GM19395 (cell line): ENCODE measurements around the gene TMEM179B.
"Not testable (repeated sequence)": the region's sequence is repeated elsewhere in the genome, so short reads cannot be mapped to it uniquely, and the experiment has no call there.

Experiments used
- ATAC-seq: cut with Tn5 transposase; IDR thresholded peaks from one replicate; pipeline ENCODE4 v1.9.1; 2021; ENCODE audit warnings: mild to moderate bottlenecking, moderate library complexity; ENCODE audit not compliant: unreplicated experiment

TMEM179B gene

DNA sequence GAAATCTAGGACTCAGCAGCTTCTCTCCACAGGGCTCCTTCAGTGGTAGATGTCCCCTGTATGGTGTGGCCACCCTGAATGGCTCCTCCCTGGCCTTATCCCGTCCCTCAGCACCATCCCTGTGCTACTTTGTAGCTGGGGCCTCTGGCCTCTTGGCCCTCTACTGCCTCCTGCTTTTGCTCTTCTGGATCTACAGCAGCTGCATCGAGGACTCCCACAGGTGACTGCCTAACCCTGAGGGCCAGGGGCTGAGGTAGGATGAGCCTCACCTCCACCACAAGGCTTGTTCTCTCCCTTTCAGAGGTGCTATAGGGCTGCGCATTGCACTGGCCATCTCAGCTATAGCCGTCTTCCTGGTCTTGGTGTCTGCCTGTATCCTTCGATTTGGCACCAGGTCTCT, 1.8 kb downstream of the TMEM179B start:
- no peak for ATAC-seq

DNA sequence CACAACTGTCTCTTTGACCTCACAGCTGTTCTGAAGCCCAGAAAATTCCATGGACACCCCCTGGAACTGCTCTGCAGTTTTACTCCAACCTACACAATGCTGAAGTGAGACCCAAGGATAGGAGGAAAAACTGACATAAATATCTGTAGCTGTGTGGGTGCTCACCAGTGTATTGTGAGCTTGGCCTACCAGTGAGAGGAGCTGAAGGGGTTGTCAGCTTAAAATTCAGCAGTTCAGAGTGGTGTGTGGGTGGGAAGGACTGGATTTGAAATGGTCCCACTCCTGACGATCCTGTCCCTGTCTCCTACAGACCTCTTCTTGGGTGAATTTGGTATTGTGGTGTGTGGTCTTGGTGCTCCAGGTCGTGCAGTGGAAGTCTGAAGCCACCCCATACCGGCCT, 2.4 kb downstream of the TMEM179B start:
- ATAC-seq: no peak

DNA sequence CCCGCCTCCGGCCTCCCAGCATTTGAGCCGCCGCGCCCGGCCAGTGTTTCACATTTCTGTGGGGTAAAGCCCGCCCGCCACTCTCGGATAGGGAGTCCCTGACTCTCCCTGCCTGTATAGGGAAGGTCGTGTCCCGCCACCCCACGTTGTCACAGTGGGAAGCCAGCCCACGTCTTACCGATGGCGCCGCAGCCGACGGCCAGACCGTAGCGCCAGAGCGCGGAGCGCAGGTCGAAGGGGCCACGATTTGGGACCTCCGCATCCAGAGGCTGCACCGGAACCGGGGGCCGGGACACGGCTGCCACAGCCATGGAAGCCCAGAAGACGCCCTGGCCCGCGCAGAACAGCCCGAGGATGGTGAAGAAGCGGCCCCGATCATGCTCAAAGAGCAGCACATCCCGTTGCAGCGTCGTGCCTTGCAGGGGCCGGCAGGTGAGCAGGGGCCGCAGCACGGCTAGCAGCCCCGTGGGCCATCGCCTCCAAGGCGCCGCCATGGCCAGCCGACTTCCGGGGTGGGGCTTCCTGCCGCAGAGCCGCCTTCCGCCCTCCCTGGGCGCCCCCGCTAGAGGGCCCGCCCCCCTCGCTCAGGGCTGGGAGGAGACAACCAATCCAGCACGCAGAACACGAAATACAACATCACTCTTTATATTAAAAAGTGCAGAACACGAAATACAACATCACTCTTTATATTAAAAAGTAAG, 4.4 kb downstream of the TMEM179B start, which contains the start of gene TMEM223:
Gene TMEM223, minus strand, starts transcription at position 506 of the 701 bp plus-strand sequence. Its CDS starts 12 bp downstream, at position 494.
- peak; percentile 61 for ATAC-seq

DNA sequence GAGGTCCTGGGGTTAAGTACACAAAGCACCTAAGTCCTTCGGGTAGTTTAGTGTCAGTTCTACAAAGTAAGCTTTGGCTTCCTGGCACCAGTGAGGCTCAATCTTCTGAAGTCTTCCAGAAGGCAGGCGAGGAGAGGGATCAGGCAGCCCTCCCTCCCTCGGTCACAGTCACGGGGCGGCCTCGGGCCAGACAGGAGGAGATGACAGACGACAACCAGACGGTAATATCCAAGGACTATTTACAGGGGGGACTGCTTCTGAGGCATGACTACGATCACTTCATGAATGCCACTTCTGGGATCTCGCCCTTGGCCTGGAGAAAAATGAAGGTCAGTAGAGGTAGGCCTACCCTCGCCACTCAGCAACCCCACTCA, 5.0 kb downstream of the TMEM179B start:
- ATAC-seq: peak; percentile 14

DNA sequence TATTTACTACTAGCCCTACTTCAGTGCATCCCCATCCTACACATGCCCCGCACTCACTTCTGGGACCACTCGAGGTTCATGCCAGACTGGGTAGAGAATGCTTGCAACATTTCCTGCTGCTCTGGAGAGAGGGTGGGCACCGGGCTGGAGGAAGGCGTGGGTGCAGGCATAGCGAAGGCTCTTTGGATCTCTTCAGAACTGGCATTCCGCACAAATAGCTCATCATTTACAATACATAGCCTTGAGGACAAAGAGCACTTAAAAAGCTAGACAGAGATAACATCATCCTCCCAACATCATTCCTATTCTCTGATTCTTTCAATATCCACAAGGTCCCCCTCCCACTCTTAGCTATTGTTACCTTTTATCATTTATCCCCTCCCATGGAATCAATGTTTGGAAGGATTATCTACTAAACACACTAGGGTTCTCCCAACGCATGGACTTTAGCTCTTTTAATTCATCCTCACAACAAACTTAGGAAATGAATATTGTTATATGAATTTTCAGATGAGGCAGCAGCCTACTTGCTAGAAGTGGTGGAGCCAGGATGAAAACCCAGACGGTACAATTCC, 7.1 kb downstream of the TMEM179B start:
- no peak for ATAC-seq

DNA sequence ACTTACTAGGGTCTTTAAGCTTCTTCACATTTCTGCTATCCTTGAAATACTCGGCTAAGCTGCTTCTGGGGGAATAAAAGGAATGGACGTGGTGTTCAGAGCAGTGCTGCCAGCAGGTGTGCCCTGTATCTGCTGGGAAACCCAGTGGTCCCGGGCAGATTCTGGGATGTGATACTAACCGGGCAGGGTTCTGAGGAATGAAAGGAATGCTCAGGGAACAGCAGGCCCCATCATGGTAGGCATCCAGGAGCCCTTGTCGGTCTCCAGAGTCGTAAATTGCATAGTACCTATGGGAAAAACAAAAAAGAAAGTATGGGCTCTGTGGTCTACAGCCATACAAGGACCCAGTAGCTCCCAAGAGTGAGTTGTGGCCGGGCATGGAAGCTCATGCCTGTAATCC, 9.1 kb downstream of the TMEM179B start:
- ATAC-seq: no peak

DNA sequence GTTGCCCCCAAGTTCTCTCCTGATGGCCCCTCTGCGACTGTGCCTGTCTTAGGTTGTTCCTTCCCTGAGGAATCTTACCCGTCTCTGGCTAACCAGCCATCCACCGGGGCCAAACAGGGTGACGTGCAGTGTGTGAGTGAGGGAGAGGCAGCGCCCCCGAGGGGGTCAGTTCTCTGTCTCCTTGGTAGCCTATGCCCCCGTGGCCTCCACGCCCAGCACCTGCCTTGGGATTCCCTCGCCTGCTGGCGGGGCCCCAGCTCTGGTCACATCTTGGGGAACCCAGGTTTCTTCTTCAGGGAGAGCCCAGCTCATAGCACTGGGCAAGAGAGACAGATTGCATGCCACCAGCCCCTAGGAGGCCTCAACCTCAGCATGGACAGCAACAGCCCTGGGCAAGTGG, 12.3 kb downstream of the TMEM179B start:
- ATAC-seq: no peak

DNA sequence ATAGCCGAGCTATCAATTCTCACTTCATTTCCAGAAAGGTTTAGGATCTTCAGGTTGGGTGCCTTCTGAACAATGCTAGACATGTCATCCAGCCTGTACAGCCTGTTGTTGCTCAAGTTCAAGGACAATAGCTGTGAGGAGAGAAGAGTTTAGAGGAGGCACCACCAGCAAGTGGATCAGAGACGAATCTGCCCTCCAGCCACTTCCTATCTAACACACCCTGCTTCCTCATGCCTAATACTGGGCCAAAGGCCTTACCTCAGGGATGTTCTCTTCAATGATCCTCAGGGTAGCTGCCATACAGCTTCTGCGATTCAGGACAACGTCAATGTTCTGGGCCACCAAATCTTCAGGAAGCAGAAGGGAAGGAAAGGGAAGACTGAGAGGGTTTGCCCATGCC, 13.9 kb downstream of the TMEM179B start:
- ATAC-seq: no peak

DNA sequence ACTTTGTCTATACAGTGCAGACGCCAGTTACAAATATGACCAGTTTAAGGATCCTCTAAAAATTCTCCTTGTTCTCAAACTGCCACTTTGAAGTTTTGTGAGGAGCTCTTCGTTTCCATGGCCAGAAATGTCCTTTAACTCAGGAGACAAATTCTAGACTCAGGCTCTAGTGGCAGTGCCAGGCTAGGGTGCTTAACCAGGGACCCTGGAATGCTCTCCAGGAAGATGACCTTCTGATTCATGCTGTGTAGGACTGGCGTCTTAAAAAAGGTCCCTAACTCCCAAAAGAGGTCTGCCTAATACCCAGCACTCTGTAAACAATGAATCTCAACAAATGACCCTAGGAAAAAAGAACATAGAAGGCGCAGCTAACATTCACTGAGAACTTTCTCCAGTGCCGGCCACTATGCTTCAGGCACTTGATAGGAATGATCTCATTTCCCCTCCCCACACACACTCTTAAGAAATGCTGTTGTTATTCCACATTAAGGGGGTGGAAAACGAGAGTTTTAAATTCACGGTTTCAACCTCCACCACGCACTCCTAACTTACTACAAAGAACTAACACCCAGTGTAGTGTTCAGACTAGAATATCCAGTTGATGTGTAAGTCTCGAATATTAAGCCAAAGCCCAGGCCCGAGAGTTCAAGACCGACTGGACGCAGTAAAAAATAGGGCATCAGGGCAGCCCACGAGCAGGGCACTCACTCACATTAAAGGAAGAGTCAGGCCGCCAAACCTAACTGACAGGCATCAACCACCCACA, 17.3 kb downstream of the TMEM179B start:
- ATAC-seq: peak; percentile 11

DNA sequence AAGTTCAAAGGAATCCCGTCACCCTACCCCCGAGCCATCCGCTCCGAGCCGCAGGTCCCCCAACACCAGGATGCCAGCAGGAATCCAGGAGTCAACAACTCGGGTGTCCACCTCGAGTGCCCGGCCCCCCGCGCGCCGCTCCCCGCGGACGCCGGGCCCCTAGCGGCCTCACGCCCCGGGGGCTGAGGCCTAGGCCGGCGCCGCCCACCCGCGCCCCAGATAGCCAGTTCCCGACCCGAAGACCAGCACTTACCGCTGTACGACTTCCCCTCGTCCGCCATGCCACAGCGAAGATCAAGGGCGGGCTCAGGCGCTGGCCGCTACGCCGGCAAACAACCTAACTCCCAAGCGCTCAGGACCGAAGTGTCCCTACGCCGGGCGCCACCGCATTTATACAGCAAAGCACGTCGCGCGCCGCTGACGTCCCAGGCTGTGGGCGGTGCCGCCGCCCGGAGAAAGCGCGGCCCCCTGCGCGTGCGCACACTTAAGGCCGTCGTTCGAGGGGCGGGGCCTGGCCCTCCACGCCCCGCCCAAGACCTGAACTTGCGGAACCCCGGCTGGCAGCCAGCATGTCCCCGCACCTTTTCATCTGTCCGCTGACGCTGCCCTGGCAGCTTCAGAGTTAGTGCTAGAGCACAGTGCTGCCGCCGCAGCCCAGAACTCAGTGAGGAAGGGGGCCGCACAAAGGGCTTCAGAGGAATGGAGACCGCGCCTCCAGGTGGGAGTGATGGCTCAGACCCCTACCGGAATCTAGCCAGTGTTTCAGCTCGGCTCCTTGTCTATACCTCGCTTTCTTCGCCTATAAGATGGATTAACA, 18.1 kb downstream of the TMEM179B start, which contains the start of gene NXF1:
Gene NXF1, minus strand, starts transcription at position 365 of the 817 bp plus-strand sequence. Its CDS starts 84 bp downstream, at position 281.
- peak; percentile 81 for ATAC-seq

DNA sequence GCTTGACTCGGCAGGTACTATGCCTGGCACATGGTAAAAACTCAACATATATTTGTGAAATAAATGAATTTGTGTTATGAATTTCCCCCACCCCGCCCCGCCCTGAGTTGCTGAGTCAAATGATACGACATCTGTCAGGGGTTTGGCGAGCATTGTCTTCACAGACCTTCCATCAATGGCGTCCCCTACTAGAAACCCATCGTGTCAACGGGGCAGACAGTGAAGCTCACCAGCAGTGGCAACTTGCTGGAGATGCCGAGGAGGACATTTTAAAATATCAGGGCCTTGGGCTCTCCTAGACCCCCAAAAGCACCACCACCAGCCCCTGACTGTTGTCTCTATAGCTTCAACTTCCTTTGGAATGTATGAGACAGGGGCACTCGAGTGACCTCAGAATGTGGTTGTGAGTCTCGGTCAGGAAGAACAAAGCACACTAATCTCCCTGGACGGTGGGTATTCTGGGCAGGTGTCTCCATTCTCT, 18.8 kb downstream of the TMEM179B start:
- ATAC-seq: no peak

DNA sequence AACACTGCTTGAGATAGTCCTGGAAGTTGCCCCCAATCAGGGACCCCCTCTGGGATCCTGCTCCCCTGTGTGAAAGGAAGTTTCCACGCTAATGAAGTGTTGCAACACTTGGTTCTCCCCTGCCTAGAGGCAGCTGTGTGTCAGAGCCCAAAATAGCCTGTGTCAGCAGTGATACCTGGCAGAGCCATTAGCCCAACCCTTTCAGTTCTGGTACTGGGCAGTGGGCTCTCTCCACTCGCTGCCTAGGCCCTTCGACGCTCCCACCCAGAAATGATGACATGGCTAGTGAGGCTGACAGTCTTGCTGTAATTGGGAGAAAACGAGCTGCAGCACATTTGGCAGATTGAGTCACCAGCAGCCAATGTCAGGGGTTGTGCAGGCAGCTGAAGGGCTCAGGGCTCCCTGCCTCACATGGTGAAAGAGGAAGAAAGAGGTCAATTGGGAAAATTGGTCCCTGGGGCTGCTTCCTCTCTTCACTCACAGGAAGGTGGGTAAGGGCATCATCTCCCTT, 19.5 kb downstream of the TMEM179B start:
- ATAC-seq: no peak

DNA sequence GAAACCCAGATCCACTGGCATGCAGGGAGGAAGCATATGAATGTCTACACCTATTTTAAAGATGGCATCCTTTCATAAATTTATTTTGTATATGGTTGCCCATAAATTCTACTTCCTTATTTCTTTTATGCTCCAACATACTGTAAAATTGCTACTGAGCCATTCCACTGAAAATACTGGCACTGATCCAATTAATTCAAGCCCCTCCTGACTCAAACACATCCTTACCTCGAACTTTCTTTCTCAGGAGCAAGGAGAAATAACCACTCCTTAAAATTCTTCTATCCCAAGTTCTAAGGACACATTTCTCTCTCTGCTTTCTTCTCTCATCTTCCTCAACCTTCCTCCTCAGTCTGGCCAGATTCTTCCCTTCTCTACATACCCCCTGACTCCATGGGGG, 23.5 kb downstream of the TMEM179B start:
- no peak for ATAC-seq

DNA sequence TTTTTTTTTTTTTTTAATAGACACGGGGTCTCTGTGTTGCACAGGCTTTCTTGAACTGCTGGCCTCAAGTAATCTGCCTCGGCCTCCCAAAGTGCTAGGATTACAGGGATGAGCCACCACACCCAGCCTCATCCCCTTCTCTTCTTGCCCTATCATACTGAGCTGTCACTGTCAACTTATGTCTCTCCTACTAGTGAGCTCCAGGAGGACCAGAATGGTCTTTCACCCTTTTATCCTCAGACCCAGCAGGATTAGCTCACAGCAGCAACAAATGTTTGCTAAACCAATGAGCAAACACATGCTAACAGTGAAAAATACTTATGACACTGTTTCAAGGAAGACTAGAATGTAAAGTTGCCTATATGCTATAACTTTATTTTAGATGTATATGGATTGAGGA, 24.5 kb downstream of the TMEM179B start:
- ATAC-seq: no peak

DNA sequence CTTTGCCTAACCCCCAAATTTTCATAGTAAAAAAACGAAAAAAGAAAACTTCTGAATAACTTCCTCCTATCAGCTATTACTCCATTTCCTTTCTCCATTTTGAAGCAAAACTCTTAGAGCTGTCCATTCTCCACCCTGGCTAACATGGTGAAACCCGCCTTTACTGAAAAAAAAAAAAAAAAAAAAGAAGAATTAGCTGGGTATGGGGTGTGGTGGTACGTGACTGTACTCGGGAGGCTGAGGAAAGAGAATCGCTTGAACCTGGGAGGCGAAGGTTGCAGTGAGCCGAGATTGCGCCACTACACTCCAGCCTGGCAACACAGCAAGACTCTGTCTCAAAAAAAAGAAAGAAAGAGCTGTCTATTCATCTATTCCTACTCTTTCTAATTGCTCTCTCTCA, 29.4 kb downstream of the TMEM179B start:
- ATAC-seq: no peak

DNA sequence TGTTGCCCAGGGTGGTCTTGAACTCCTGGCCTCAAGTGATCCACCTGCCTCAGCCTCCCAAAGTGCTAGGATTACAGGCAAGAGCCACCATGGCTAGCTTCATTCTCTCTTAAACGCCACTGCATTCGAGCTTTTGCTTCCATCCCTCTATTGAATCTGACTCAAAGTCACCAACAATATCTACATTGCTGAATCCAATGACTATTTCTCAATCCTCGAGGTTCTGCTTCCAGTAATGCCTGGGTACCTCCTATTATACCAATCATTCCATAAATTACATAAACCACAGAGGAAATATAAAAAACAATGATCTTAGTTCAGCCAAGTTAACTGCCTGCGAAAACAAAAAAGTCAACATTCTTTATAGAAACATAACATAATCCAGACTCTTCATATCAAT, 29.9 kb downstream of the TMEM179B start:
- no peak for ATAC-seq

DNA sequence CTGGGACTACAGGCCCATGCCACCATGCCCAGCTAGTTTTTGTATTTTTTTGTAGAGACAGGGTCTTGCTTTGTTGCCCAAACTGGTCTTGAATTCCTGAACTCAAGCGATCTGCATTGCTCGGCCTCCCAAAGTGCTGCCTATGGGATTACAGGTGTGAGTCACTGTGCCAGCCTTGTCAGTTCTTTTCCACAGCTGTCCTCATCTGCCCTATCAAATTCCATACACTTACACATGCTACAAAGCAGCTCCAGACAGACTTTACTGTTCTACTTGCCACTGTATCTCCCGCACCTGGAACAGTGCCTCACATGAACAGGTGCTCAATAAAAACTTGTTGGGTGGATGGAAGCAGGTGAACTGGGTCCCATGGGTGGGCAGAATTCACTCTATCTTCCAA, 36.5 kb downstream of the TMEM179B start:
- ATAC-seq: no peak

DNA sequence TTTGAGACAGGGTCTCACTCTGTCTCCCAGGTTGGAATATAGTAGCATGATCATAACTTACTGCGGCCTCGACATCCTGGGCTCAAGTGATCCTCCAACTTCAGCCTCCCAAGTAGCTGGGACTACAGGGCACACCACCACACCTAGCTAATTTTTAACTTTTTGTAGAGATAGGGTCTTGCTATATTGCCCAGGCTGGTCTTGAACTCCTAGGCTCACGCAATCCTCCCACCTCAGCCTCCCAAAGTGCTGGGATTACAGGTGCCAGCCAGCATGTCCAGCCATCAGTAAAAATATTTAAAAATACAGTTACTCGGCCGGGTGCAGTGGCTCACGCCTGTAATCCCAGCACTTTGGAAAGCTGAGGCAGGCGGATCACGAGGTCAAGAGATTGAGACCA, 40.9 kb downstream of the TMEM179B start:
- not testable (repeated sequence) for ATAC-seq

DNA sequence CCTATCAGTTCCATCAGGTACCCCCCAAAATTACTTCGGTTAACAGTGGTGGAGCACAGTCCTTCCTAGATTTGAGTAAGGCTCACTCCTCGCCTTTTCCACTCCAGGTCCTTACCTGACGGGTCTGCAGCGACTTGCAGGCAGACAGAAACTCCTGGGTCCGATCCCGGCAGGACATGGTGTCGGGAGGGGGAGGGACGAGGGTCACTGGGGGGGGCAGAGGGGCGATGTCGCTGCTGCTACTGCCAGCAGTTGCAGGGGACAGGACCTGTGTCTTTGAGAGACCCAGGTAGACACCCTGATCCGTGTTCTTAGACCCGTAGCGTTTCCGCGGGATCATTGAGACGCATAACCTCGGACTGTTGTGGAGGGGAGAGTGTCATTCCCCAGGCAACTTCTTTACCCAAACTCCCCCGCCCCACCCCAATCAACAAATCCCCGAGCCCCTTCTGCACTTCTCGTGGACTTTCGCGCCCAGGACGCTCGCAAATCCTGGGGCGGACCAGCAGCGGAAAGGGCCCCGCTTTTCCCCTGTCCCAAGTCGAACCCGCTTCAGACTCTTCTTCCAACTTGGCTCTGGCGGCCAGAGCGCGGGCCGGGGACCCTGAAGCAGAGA, 43.8 kb downstream of the TMEM179B start:
- ATAC-seq: no peak
